ENCODE data around the gene ST7. TPM values are rescaled to one million over a fixed set of nuclear protein-coding genes. Genes with fewer than 3 reads are reported as not detected.

The ST7 gene
- total RNA-seq, 1 donor from 2014 or later, result 12.9 TPM

GRCh38 chr7:117048882-117049281 lies 95.6 kb downstream of the ST7 start:
- FAIRE-seq, result no peak
- no peak for TF ChIP-seq CTCF (IDR thresholded peaks at IDR 0.05; ENCODE audit: insufficient read depth, low read length, severe bottlenecking)
- Histone ChIP-seq H3K27me3 (ENCODE audit: control insufficient read depth, insufficient read depth, low read length) (no peaks in the 10 kb centered on the region), H3K4me3 (ENCODE audit: low read depth, low read length) (no peak overlapping the region), H3K36me3 (ENCODE audit: control insufficient read depth, insufficient read depth, low read length) (no peaks in the 10 kb centered on the region)
- DNase-seq (ENCODE audit: low read depth), result no peak

- FAIRE-seq (no peak), DNase-seq (ENCODE audit: low read depth) (no peak)
- Histone ChIP-seq H3K27me3 (ENCODE audit: control insufficient read depth, insufficient read depth, low read length) (no peaks in the 10 kb centered on the region), H3K4me3 (ENCODE audit: low read depth, low read length) (no peak overlapping the region), H3K36me3 (ENCODE audit: control insufficient read depth, insufficient read depth, low read length) (no peaks in the 10 kb centered on the region)
- TF ChIP-seq CTCF (IDR thresholded peaks at IDR 0.05; ENCODE audit: insufficient read depth, low read length, severe bottlenecking), result no peak
Observed at GRCh38 chr7:117051808-117052207, 98.5 kb downstream of the ST7 start.

- Histone ChIP-seq H3K36me3 (ENCODE audit: control insufficient read depth, insufficient read depth, low read length) (no peaks in the 10 kb centered on the region), H3K4me3 (ENCODE audit: low read depth, low read length) (no peak overlapping the region), H3K27me3 (ENCODE audit: control insufficient read depth, insufficient read depth, low read length) (no peaks in the 10 kb centered on the region)
- no peak for TF ChIP-seq CTCF (IDR thresholded peaks at IDR 0.05; ENCODE audit: insufficient read depth, low read length, severe bottlenecking)
- DNase-seq (ENCODE audit: low read depth) (no peak), FAIRE-seq (no peak)
Observed at GRCh38 chr7:117053432-117053831, 100.1 kb downstream of the ST7 start.

GRCh38 chr7:117061751-117062150 lies 108.5 kb downstream of the ST7 start:
- peak; percentile 51 for DNase-seq (ENCODE audit: low read depth)
- no peak for FAIRE-seq
- no peaks in the 10 kb centered on the region for H3K36me3 ChIP-seq (ENCODE audit: control insufficient read depth, insufficient read depth, low read length)
- H3K27me3 ChIP-seq (ENCODE audit: control insufficient read depth, insufficient read depth, low read length), result no peaks in the 10 kb centered on the region
- no peak overlapping the region for H3K4me3 ChIP-seq (ENCODE audit: low read depth, low read length)
- TF ChIP-seq CTCF (IDR thresholded peaks at IDR 0.05; ENCODE audit: insufficient read depth, low read length, severe bottlenecking), result no peak

GRCh38 chr7:117062300-117062699 lies 109.0 kb downstream of the ST7 start:
- no peak overlapping the region for H3K4me3 ChIP-seq (ENCODE audit: low read depth, low read length)
- FAIRE-seq (no peak), DNase-seq (ENCODE audit: low read depth) (peak; percentile 55)
- H3K27me3 ChIP-seq (ENCODE audit: control insufficient read depth, insufficient read depth, low read length), result no peaks in the 10 kb centered on the region
- no peaks in the 10 kb centered on the region for H3K36me3 ChIP-seq (ENCODE audit: control insufficient read depth, insufficient read depth, low read length)
- no peak for TF ChIP-seq CTCF (IDR thresholded peaks at IDR 0.05; ENCODE audit: insufficient read depth, low read length, severe bottlenecking)

- Histone ChIP-seq H3K36me3 (ENCODE audit: control insufficient read depth, insufficient read depth, low read length) (no peaks in the 10 kb centered on the region), H3K4me3 (ENCODE audit: low read depth, low read length) (no peak overlapping the region), H3K27me3 (ENCODE audit: control insufficient read depth, insufficient read depth, low read length) (no peaks in the 10 kb centered on the region)
- DNase-seq (ENCODE audit: low read depth) (no peak), FAIRE-seq (no peak)
- TF ChIP-seq CTCF (IDR thresholded peaks at IDR 0.05; ENCODE audit: insufficient read depth, low read length, severe bottlenecking), result no peak
Observed at GRCh38 chr7:117064688-117065087, 111.4 kb downstream of the ST7 start.

Data from bronchial epithelial cell (primary cell).